Activated B cell treated with CpG ODN at 0.5 μM for 24 hours (primary cell): ENCODE results near the gene TMEM174. TPM values are rescaled to one million over a fixed set of nuclear protein-coding genes. Genes with fewer than 3 reads are reported as not detected.

Source experiments
- ATAC-seq: fragments of 200-7000 bp; cut with Tn5 transposase; one replicate; pipeline ENCODE4 v1.10.0; 2021; ENCODE audit warnings: low read depth, mild to moderate bottlenecking, moderate library complexity
- CTCF ChIA-PET: fragments of 350-600 bp; sonication (Branson Sonifier 250); formaldehyde crosslinking; loops from one replicate; lab custom pipeline; 2021; ENCODE audit warnings: antibody characterized with exemption; lab: Charles Lee
- POLR2A ChIA-PET: fragments of 350-600 bp; sonication (Branson Sonifier 250); formaldehyde crosslinking; loops from one replicate; lab custom pipeline; 2021; ENCODE audit warnings: antibody characterized with exemption; lab: Charles Lee
- DNase-seq: peaks from one replicate; pipeline ENCODE4 v3.0.0; 2022
- H3K27ac Mint-ChIP-seq: one replicate; pipeline ENCODE4 v1.8.0; 2020; ENCODE audit warnings: mixed read lengths
- H3K27me3 Mint-ChIP-seq: one replicate; pipeline ENCODE4 v1.8.0; 2021; ENCODE audit warnings: mixed read lengths
- H3K36me3 Mint-ChIP-seq: one replicate; pipeline ENCODE4 v1.8.0; 2021; ENCODE audit warnings: low read depth, mixed read lengths
- H3K4me1 Mint-ChIP-seq: one replicate; pipeline ENCODE4 v1.8.0; 2021; ENCODE audit warnings: mixed read lengths
- H3K4me3 Mint-ChIP-seq: one replicate; pipeline ENCODE4 v1.8.0; 2020; ENCODE audit warnings: mild to moderate bottlenecking, mixed read lengths
- H3K9me3 Mint-ChIP-seq: one replicate; pipeline ENCODE4 v1.8.0; 2020; ENCODE audit warnings: mixed read lengths
- CTCF ChIP-seq: fragments of 200-600 bp; IDR thresholded peaks from one replicate; pipeline ENCODE4 v1.8.0; 2022; ENCODE audit warnings: antibody characterized with exemption, mild to moderate bottlenecking
- intact Hi-C: fragments of 100-400 bp; cut with micrococcal nuclease; formaldehyde crosslinking; loops from one replicate; pipeline ENCODE4 v1.15.1; 2024
- total RNA-seq: library from RNA; stranded (reverse); gene quantifications from 2 replicates; pipeline ENCODE4 v1.2.3, GENCODE V29; 2022

Gene TMEM174
- total RNA-seq, 1 donor from 2014 or later = not detected

GRCh38 chr5:73130811-73131210 lies 42.2 kb upstream of the TMEM174 start:
- ATAC-seq = no peak
- Mint-ChIP-seq H3K36me3 (no peaks in the 10 kb centered on the region), H3K27me3 (peaks cover 34% of the 10 kb centered on the region), H3K9me3 (no peaks in the 10 kb centered on the region), H3K4me1 (no peaks in the 10 kb centered on the region), H3K27ac (no peak overlapping the region), H3K4me3 (no peak overlapping the region)
- intact Hi-C loops = no loop called here
- POLR2A ChIA-PET = no interaction called here
- no peak for DNase-seq
- TF ChIP-seq CTCF = no peak
- CTCF ChIA-PET = no interaction called here

GRCh38 chr5:73131711-73132425 lies 41.1 kb upstream of the TMEM174 start:
- Mint-ChIP-seq H3K4me1 (no peaks in the 10 kb centered on the region), H3K4me3 (no peak overlapping the region), H3K9me3 (peaks cover under 1% of the 10 kb centered on the region), H3K27ac (no peak overlapping the region), H3K27me3 (peaks cover 35% of the 10 kb centered on the region), H3K36me3 (no peaks in the 10 kb centered on the region)
- ChIA-PET POLR2A (no interaction called here), CTCF (no interaction called here)
- ATAC-seq (no peak), DNase-seq (no peak)
- TF ChIP-seq CTCF = no peak
- intact Hi-C loops = no loop called here

GRCh38 chr5:73132759-73133158 lies 40.2 kb upstream of the TMEM174 start:
- Mint-ChIP-seq H3K36me3 (no peaks in the 10 kb centered on the region), H3K27ac (no peak overlapping the region), H3K4me3 (no peak overlapping the region), H3K9me3 (peaks cover 2% of the 10 kb centered on the region), H3K27me3 (peaks cover 34% of the 10 kb centered on the region), H3K4me1 (no peaks in the 10 kb centered on the region)
- ChIA-PET POLR2A (no interaction called here), CTCF (no interaction called here)
- intact Hi-C loops = no loop called here
- no peak for ATAC-seq
- no peak for TF ChIP-seq CTCF
- no peak for DNase-seq

- ChIA-PET CTCF (interaction anchor here (1.1 kb wide), 1 partner anchor 67 kb away, joined by 3 read pairs; no protein-coding TSS in a partner anchor), POLR2A (no interaction called here)
- no peaks in the 10 kb centered on the region for H3K36me3 Mint-ChIP-seq
- peaks cover 43% of the 10 kb centered on the region for H3K27me3 Mint-ChIP-seq
- DNase-seq = no peak
- H3K4me3 Mint-ChIP-seq = no peak overlapping the region
- no peak for TF ChIP-seq CTCF
- intact Hi-C loops = no loop called here
- no peak for ATAC-seq
- peaks cover 2% of the 10 kb centered on the region for H3K9me3 Mint-ChIP-seq
- no peak overlapping the region for H3K27ac Mint-ChIP-seq
- H3K4me1 Mint-ChIP-seq = no peaks in the 10 kb centered on the region
Measured at GRCh38 chr5:73135021-73135420, 38.0 kb upstream of the TMEM174 start.

- ATAC-seq = no peak
- intact Hi-C loops = no loop called here
- Mint-ChIP-seq H3K9me3 (peaks cover 2% of the 10 kb centered on the region), H3K4me3 (no peak overlapping the region), H3K27ac (no peak overlapping the region), H3K36me3 (no peaks in the 10 kb centered on the region), H3K4me1 (no peaks in the 10 kb centered on the region), H3K27me3 (peaks cover 38% of the 10 kb centered on the region)
- no peak for TF ChIP-seq CTCF
- ChIA-PET POLR2A (no interaction called here), CTCF (interaction anchor here (1.1 kb wide), 1 partner anchor 66 kb away, joined by 3 read pairs; no protein-coding TSS in a partner anchor)
- DNase-seq = no peak
Measured at GRCh38 chr5:73135429-73136054, 37.5 kb upstream of the TMEM174 start.
